ENCODE measurements around the gene EPN1.

Gene EPN1

DNA sequence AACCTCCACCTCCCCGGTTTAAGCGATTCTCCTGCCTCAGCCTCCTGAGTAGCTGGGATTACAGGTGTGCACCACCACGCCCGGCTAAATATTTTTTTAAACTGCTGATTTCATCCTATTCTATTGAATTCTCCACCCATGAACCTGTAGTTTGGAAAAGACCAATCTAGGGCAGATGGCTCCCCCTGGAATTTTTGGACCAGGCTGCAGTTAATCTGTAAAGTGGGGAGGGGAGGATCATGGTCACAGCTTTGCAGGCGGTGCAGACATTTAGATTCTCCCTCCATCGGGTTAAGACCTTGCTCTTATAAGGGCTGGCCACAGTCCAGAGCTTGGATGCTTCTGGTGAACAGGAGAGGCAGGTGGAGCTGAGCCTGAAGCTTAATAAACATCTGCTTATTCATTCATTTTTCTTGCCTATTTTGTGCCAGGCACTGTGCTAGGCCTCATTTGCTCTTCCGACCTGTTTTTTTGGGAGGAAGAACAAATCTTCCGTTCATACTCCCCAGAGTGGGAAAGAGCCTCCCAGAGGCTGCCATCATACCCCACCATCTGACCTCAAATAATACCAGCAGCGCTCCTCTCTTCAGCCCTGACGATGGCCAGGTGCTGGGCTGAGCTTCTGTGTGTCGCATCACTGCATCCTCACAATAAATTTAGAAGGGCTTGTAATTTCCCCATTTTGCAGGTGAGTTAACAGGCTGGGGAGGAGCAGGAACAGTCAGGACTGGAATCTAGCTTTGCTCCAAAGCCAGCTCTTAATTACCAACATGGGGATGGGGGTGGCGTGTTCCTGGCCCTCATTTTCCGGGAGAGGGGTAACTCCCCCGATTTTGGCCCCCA is 27.9 kb upstream of the EPN1 start:
- no peak for DNase-seq

DNA sequence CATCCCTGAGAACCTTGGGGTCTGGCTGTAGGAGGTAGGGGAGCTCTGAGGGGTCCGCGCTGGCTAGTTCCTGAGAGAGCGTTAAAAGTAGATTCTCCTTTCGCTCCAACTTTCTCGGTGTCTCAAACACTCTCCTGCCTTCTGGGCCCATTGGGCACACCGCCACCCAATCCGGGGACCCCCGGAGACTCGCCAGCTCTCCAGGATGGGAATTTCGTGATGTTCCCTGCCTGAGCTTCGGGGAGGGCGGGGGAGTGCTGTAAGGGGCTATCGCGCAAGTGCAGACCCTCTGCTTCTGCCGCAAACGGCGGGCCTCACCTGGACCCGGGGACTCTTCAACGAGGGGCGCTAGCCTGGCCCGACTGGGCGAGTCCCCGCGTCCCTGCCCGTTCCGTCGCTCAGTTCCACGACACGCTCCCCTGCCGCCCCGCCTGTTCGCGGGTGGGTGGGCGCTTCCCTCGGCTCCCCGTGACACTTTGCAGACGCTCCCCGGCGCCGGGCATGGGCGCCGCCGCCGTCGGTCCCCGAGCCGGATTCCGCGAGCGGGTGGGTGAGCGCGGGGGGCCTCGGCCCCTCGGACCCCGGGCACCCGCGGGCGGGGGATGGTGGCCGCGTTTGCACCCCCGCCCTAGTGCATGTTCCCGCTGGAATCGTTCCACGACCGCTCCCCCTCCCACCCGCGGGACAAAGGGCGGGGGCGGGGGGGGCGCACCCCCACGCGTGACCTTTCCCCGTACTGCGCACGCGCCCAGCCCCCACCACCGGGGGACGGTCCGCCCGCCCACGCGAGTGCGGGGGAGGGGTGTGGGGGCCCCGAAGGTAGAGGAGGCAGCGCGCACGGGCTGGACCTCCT is 27.1 kb upstream of the EPN1 start, which contains the start of gene CCDC106:
Gene CCDC106 (plus strand): TSS at position 481 of the 853 bp plus-strand sequence. CDS start 835 bp downstream, outside the sequence.
- DNase-seq, result peak; percentile 68 to 75

DNA sequence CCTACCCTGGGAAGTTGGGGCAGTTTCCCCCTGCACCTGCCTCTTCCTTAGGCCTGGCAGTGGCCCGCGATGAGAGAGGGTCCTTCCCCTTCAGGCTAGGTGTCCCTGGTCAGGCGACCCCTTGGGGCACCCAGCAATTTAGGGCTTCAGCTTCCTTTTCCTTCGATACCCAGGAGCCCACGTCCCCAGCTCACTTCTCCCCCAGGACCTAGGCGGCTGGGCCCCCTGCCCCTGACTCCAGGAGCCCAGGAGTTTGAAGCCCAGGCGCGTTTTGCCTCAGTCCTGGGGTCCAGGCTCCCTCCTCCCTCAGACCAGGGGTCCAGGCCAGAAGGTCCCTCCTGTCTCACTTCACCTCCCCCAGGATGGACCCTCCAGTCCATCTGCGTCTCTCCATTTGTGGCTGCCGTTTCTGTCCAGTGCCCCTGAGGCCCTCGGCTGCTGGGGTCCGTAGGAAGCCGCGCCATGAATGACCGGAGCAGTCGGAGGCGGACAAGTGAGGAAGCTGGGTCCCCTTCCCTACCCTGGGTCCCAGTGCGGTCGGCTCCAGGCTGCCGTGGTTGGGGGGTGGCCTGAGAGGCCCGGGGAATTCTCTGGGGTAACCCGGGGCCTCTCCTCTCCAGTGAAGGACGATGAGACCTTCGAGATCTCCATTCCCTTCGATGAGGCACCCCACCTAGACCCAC is 26.3 kb upstream of the EPN1 start:
- DNase-seq, result no peak

DNA sequence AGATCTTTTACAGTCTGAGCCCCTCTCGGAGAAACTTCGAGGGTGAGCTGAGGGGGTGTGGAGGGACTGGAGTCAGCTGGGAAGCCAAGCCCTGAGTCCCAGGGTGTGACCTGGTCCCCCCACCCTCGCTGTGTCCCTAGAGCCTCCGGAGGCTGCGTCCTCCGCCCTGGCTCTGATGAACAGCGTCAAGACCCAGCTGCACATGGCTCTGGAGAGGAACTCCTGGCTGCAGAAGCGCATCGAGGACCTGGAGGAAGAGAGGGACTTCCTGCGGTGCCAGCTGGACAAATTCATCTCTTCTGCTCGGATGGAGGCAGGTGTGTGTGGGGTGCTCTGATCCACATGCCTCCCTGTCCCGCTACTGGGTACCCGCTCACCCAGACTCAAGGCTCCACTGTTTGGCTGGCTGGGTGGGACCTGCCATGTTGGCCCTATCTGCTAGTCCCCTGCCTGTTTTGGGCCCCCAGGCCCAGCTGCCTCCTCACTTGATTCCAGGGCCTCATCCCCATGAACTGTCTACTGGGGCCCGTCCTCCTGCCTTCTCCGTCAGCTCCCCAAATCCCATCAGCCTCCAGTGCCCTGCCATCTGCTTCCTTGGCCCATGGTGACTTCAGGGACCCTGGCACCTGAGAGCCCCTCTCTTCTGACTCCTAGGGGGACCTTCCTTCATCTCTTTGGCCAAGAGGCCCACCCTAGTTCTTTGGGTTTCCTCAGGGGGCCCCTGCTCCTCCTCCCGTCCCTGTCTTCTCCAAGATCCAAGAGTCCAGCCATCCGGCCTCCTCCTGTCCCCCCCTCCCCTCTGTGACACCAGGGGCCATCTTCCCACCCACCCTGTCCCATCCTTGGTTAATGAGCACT is 25.5 kb upstream of the EPN1 start:
- no peak for DNase-seq

DNA sequence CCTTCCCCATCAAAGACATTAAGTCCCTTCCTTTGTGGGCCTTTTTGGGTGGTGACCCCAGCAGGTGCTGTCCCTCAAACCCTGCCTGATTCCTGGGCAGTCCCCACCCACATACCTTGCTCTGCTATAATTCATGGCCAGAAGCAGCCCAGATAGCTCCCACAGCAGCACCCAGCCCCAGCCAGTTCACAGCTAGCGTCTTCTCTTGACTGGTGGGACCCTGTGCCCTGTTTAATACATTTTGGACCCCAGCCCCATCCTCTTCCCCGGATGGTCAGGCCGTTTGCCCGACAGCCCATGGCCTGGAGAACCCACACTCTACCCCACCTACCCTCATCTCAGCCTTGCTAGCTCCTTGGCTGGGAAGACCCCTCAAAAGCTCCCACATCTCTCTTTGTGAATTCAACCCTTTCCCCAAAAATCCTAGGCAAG is 24.9 kb upstream of the EPN1 start:
- DNase-seq, result no peak

DNA sequence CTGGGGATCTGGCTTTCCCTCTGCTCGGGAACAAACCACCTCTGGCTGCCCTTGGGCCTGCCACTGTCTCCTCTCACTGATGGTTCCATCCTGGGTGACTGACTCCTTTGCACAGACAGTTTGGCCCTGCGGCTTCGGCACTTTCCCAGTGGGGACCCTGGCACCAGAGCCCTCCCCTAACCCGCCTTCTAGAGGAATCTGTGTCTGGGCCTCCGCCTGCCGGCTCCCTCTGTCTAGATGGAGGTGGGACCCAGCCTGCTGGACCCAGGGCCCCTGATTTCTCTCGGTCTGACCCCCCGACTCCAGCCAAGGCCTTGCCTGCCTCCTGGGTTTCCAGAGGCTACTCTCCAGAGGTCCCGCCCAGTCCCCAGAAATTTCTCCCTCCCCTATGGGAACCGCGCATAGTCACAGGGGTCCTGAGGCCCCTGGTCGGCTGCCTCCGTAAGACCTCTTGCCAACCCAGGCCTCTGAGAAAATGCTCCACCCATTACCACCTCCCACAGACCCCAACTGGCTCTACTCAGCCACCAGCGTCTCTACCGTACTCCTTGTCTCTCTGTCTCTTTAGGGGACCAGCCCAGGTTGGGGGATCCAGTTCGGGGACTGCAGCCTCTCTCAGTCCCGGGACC is 24.3 kb upstream of the EPN1 start:
- DNase-seq, result no peak

DNA sequence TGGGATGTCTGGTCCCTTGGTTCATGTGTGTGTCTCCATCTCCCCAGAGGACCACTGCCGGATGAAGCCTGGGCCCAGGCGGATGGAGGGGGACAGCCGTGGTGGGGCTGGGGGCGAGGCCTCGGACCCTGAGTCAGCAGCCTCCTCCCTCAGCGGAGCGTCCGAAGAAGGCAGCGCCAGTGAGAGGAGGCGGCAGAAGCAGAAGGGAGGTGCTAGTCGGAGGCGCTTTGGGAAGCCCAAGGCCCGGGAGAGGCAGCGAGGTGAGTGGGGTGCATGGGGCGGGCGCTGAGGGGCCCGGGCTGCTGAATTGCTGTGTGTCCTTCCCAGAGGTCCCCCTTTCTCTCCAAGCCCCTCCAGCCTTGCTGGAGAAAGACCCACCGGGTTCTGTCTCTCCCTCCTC is 23.8 kb upstream of the EPN1 start:
- no peak for DNase-seq

DNA sequence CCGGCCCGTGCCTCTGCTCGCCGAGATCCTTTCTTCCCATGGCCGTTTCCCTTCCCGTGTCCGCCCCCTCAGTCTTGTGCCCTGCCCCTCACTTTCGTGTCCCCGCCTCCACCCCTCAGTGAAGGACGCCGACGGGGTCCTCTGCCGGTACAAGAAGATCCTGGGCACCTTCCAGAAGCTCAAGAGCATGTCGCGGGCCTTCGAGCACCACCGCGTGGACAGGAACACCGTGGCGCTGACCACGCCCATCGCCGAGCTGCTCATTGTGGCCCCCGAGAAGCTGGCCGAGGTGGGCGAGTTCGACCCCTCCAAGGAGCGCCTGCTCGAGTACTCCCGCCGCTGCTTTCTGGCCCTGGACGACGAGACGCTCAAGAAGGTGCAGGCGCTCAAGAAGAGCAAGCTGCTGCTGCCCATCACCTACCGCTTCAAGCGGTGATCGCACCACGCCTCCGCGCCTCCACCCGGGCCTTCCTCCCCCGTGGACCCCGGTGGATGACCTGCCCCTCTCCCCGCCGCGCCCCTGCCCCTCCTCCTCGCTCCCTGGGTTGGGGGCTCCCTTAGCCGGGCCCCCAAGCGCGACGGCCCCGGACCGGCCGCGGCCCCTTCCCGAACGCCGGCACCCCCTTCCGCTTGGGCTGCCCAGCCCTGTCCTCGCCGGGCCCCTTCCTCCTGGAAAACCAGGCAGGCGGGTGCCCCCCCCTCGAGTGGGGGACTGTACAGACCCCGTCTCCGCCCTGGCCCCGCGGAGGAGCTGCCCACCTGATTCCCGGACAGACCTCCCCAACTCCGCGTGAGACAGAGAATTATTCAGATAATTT is 22.5 kb upstream of the EPN1 start:
- no peak for DNase-seq

DNA sequence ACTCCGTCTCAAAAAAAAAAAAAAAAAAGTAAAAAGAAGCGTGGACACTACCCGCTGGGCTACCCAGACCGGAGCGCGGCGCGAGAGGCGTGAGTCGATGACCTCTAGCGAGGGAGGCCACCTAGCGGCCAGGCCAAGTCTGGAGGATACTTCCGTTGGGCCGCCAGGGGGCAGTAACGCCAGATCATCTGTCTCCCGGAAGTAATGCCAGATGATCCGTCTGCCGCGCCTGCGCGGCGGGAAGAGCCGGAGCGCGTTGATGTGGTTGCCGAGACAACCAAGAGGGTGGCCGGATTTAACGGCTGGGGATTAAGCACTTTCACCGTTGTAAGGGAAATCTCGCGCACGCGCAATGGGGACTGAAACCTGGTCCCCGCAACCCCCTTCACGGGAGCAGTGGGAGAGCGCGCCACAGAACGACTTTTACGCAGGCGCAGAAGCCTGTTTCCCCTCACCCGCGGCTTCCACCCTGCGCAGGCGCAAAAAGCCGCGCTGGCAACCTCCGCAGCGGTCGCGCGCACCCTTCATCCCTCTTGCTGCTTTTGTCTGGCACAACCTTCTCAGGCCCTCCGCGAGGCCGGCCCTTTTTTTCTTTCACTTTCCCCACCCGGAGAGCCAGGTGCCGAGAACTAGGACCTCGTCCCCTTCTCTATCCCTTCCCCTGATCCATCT is 21.2 kb upstream of the EPN1 start:
- peak; percentile 93 to 94 for DNase-seq

DNA sequence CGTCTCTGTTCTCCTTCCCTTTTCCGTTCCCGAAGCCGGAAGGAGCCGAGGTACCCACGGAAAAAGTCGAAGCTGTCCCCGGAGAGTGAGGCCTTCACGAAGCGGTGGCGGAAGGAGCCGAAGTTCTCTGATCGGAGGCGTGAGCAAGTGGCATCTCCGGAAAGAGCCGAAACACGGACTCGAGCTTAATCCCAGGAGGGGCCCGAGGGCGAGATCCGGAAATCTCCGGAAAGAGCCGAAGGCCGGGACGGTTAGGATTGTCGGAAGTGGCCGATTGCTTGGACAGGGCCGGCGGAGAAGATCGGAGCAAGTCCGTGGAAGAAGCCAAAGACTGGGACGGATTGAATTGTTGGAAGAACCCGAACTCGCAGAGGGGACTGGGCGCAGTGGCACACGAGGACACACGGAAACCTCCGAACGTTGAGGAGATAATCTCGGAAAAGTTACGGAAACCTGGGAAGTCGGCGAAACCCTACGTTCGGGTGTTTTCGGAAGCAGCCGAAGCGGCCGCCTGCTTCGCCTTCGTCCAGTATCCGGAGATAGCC is 20.6 kb upstream of the EPN1 start:
- peak; percentile 99 for DNase-seq

DNA sequence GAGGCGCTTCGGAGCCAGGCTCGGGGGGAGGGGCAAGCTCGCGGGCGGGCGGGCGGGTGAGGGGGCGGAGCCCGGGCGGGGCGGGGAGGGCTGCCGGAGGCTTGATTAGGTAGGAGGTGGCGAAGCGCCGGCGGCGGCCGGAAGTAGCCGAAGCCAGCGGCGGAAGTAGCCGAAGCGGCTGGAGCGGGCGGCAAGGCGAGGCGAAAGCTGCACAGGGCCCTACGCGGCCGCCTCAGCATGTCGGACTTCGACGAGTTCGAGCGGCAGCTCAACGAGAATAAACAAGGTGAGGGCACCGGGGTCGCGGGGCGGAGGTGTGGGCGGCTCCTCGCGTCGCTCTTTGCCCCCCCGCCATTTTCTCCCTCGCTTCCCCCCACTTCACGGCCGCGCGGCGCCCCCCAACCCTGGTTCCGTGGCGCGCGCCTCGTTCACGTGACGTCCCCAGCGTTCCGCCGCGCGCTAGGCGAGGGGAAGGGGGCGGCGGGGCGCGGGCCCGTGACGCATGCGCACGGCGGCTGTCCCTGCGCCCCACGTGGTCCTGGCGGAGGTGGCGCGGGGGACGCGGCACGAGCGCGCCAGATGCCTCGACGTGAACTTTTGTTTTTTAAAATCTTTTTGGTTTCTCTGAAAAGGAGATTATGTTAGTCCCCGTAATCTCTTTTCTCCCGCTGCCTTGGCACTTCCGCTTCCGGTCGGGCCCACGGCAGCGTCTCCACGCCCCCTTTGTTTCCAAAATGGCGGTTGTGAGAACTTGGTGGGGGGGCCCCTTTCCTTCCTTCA is 20.0 kb upstream of the EPN1 start, which contains the start of gene U2AF2:
Gene U2AF2 (plus strand): TSS at position 168 of the 780 bp plus-strand sequence. CDS start 70 bp downstream, at position 238.
- peak; percentile 92 to 96 for DNase-seq

DNA sequence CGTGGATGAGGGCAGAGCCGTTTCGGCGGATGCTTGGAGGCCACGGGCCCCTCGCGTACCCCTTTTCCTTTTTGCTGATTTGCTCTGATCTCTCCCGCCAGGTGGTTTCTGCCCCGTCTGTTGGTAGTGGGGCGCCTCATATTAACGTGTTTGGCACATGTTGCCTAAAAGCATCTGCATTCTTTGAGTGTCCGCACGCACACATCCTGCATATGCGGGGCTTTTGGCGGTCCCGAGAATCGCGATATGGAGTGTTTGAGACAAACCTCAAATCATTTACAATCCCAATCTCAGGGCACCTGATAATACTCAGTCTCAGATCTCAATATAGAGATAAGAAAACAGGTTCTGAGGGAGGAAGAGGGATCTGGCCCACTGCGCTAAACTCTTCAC is 19.4 kb upstream of the EPN1 start:
- DNase-seq, result no peak

DNA sequence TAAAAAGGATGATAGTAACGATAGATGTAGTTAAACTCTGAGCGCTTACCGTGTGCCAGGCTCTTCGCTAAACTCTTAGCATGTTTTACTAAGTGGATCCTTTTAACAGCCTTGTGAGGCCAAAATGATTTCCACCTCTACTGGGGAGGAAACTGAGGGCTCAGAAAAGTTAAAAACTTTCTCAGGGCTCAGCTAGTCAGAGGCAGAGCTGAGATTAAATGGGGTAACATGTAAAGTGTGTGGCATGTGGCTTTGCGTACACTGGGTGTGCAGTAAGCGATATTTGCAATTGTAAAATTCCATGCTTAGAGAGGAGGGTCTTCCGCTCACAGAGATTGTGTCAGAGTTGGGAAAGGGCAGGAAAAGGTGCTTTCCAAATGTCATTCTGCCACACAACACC is 18.5 kb upstream of the EPN1 start:
- DNase-seq, result no peak

DNA sequence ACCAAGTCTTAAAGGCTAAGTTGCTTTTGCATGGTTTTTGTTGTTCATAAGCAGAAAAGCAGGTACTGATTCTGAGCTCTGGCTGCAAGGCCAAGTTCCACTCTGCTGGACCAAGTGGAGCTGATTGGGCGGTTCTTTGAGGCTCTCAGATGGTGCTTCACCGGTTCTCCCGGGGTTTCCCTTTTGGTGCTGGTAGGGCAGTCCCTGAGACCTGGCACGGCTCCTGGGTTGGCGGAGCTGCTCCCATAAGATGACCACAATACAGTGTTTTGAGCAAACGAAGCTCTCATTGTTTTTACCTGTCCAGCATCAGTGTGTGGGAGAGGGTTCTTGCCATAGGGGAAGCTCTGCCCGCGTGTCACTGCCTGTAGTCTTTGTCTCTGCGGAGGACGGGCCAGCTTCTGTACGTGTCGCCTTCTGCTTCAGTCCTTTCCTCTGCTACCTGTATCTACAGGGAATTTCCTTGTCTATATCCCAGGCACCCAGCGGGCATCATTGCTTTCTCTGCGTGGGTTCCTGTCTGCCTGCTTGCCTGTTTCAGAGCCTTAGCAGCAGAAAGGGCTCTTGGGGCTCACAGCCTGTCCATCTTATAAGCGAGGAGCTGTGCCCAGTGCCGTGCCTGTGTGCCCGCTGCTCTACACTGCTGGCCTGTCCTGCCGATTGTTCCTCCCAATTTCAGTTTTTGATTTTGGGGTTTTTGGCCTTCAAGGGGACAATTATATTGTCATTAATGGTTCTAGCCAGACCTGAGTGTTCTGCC is 17.9 kb upstream of the EPN1 start:
- DNase-seq, result peak; percentile 22 to 47

DNA sequence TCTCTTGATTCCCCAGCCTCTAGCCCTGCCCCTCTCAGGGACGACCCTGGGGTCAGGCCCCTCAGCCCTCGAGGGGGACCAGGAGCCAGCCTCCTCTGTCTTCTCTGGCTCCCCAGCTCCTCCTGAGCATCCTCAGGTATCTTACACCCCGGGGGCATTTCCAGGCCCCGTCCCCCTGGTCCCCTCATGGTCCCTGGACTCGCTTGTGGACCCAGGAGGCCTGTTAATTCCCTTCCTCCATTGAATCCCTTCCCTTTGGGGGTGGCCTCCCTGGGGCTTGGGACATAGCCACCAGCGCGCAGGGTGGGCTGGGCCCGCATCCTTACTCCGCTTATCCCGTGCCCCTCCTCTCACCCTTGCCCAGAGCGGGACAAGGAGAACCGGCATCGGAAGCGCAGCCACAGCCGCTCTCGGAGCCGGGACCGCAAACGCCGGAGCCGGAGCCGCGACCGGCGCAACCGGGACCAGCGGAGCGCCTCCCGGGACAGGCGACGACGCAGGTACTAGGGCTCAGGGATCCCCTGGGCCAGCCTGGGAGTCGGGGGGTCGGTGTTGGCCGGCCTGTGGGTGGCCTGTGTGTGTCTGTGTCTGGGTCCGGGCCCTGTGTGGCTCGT is 16.1 kb upstream of the EPN1 start:
- DNase-seq, result no peak

DNA sequence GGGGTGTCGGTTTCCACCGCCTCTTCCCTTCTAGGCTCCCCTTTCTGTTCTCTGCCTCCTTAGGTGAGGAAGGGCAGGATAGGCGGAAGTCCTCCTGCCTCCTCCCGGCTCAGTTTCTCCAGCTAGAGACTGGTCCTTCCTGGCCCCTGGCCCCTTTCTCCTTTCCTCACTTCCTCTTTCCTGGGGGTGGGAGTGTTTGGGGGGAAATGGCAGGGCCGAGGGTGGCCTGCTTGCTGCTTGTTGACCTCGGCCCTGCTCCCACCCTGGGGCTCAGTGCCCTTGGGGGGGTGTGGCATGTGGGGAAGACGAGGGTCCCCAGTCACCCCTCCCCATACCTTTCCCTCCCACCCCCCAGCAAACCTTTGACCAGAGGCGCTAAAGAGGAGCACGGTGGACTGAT is 15.2 kb upstream of the EPN1 start:
- DNase-seq, result no peak

DNA sequence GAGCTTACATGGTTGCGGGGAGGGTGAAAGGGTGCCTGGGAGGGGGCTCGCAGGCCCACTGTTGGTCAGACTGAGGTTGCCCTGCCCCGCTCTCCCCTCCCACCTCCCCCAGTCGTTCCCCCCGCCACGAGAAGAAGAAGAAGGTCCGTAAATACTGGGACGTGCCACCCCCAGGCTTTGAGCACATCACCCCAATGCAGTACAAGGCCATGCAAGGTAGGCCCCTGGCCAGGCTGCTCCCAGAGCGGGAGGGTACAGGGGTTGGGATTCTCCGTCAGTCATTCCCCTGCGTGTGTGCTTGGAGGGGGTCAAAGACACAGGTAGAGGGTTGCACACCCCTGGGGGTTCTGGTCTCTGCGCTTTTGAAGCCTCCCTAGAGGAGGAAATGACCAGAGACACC is 14.6 kb upstream of the EPN1 start:
- DNase-seq, result no peak

DNA sequence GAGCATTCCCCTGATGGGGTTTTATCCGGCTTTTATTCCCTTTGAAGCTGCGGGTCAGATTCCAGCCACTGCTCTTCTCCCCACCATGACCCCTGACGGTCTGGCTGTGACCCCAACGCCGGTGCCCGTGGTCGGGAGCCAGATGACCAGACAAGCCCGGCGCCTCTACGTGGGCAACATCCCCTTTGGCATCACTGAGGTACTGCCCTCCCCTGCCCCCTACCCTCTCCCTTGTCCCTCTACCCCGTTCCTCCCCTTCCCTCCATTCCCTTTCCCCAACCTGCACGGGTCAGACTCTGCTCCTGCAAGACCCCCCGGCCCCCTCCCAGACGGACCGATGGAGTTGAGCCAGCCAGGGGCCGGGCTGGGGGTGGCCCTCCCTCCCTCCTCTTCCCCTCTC is 14.0 kb upstream of the EPN1 start:
- no peak for DNase-seq

Data from Kasumi-1 (cell line).